GM10847 (cell line): ENCODE data around the gene KCNJ5.

ENCODE experiments used
- POLR2A ChIP-seq: IDR thresholded peaks from 2 replicates; pipeline ENCODE4 v1.6.1; 2011; ENCODE audit not compliant: insufficient read length; ENCODE audit errors: extremely low read depth

KCNJ5 gene

GRCh38 chr11:128941110-128941509 lies 50.0 kb downstream of the KCNJ5 start:
- TF ChIP-seq POLR2A: no peak

DNA sequence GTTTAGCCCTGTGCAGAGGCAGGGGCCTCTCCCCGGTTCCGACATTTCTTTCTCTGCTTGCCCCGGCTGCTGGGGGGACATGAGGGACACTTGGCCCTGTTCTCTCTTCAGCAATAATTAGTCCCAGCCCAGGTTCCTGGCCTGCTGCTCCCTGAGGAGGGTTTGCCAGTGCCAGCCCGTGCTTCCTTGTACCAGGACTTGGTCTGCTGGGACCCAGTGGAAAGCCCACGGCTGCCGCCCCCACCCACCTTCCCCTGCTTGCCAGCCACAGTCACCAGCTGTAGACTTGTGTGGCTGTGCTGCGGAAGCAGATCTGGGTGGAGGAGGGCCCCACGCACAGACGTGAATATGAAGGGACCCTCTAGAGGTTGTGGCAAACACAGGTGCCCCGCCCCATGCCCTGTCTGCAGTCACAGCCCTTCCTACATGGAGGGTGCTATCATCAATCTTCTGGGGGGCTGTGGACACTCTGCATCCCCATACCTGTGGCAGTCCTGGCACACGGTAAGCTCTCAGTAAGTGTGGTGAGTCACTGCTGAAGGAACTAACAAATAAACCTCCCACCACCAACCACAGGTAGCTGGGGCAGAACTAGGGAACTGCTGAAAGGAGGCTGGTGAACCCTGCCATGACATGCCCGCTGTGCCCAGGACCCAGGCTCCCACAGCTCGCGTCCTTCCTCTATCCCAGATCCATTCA lies 50.6 kb downstream of the KCNJ5 start:
- TF ChIP-seq POLR2A: no peak

GRCh38 chr11:128942272-128942612 lies 51.1 kb downstream of the KCNJ5 start:
- no peak for TF ChIP-seq POLR2A

GRCh38 chr11:128942817-128943427 lies 51.8 kb downstream of the KCNJ5 start, which contains the start of gene TP53AIP1:
Gene TP53AIP1 (minus strand): TSS chr11:128942871. CDS start chr11:128937818, 5,053 bp downstream.
- no peak for TF ChIP-seq POLR2A

- no peak for TF ChIP-seq POLR2A
These were observed 52.3 kb downstream of the KCNJ5 start for GRCh38 chr11:128943428-128943976.

GRCh38 chr11:128946648-128947047 lies 55.5 kb downstream of the KCNJ5 start:
- TF ChIP-seq POLR2A: no peak

DNA sequence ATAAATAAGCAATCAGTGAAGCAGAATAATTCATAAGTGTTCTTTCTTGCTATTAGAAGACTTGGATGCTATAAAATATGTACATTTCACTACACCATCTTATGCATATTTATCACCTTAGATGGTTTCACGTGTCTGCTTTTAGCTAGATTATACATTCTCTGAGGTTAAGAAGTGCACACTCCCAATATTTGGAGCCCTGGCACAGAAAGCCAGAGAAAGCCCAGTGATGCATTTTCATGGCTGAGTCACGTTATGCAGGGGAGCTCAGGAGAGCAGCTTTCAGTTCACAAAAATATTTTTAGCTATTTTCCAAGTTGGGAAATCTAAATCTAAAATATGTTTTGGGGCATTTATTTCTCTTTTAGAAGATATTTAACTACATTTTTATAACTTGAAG lies 56.6 kb downstream of the KCNJ5 start:
- TF ChIP-seq POLR2A: no peak

GRCh38 chr11:128948583-128948982 lies 57.4 kb downstream of the KCNJ5 start:
- TF ChIP-seq POLR2A: no peak

- TF ChIP-seq POLR2A: no peak
These were observed 58.8 kb downstream of the KCNJ5 start for GRCh38 chr11:128949791-128950454.

DNA sequence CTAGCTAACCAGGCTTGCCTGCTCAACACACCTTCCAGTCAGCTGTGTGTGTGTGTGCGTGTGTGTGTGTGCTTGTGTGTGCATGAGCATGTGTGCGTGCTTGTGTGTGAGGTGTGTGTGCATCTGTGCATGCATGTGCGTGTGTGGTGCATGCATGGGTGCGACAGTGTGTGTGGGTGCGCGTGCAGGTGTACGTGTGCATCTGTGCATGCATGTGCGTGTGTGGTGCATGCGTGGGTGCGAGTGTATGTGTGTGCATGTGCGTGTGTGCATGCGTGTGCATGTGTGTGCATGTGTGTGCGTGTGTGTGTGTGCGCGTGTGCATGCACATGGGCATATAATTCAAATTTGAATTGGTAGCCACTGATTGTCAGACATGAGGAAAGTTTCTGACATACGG lies 62.0 kb downstream of the KCNJ5 start:
- TF ChIP-seq POLR2A: no peak

- no peak for TF ChIP-seq POLR2A
These were observed 64.5 kb downstream of the KCNJ5 start for GRCh38 chr11:128955636-128956035.

- no peak for TF ChIP-seq POLR2A
These were observed 65.4 kb downstream of the KCNJ5 start for GRCh38 chr11:128956401-128957201.

- TF ChIP-seq POLR2A: no peak
These were observed 66.0 kb downstream of the KCNJ5 start for GRCh38 chr11:128957202-128957482.

DNA sequence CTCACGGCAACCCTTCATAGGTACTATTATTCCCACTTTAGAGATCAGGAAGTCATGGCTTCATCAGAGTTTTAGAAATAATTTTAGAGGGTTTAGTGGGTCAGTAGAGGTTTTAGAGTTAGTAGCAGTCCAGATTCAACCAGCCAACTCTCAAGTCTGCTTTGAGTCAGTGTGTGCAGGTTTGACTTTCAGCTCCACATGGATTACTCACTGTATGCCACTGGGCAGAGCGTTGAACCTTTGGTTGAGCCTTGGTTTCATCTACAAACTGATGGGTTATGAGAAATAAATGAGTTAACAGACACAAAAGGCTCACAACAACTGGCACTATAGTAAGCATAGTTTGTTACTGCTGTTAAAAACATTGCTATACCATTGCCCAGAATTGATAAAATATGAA lies 70.5 kb downstream of the KCNJ5 start:
- no peak for TF ChIP-seq POLR2A

- TF ChIP-seq POLR2A: no peak
These were observed 71.7 kb downstream of the KCNJ5 start for GRCh38 chr11:128962896-128963295.

DNA sequence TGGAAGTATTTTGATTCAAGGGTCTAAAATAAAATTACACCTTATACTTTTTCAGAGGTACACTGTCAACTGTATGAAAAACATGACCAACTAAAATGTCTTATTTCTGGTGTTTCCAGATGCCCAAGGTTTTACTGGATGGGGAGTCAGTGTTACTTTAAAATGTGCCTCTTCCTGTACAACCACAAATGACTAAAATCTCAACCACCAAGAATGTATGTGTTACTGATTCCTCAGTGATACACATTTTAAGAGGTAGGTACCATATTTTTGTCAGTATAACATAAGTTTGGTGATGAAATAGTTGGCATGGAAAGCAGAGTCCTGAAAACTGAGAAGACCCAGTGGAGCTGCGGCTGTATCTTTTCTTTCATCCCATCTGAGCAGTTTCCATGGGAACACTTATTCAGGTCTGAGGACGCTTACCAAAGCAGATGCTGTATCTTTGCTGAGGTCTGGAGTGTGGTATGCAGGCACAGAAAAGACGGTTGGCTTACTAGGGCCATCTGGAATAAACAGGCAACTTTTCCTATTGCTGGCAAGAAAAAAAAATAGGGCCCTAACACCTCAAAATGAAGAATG lies 72.7 kb downstream of the KCNJ5 start:
- TF ChIP-seq POLR2A: no peak

- TF ChIP-seq POLR2A: no peak
These were observed 73.3 kb downstream of the KCNJ5 start for GRCh38 chr11:128964463-128964930.
